GM12892 (cell line): ENCODE data around the gene YBX1.

Experiments
- POLR2A ChIP-seq: IDR thresholded peaks from 2 replicates; pipeline ENCODE4 v1.6.1; 2011; ENCODE audit warnings: low read depth, low read length, control low read depth
- POLR2AphosphoS5 ChIP-seq: IDR thresholded peaks from 2 replicates; pipeline ENCODE4 v1.6.1; 2011; ENCODE audit warnings: low read depth, low read length, control low read depth
- TAF1 ChIP-seq: IDR thresholded peaks from 2 replicates; pipeline ENCODE4 v1.6.1; 2011; ENCODE audit warnings: low read depth, mild to moderate bottlenecking, control low read depth, low read length, borderline replicate concordance

DNA sequence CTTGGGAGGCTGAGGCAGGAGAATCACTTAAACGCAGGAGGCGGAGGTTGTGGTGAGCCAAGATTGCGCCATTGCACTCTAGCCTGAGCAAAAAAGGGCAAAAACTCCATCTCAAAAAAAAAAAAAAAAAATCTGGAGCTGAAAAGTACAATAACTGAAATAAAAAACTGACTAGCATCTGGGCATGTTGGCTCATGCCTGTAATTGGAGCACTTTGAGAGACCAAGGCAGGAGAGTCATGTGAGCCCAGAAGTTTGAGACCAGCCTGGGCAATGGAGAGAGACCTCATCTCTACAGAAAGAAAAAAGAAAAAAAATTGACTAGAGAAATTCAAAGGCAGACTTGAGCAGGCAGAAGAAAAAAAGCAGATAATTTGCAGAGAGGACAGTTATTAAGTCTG lies 39.7 kb downstream of the YBX1 start:
- TF ChIP-seq POLR2A = no peak
- TF ChIP-seq POLR2AphosphoS5 = no peak
- no peak for TF ChIP-seq TAF1
